ENCODE results near the gene ABCD1. TPM values are rescaled to one million over a fixed set of nuclear protein-coding genes. Genes with fewer than 3 reads are reported as not detected.
"Not testable (repeated sequence)": the region's sequence is repeated elsewhere in the genome, so short reads cannot be mapped to it uniquely, and the experiment has no call there.

ABCD1 gene
- total RNA-seq, 1 donor from 2014 or later: 15.1 TPM

- TF ChIP-seq, protein P1, sequence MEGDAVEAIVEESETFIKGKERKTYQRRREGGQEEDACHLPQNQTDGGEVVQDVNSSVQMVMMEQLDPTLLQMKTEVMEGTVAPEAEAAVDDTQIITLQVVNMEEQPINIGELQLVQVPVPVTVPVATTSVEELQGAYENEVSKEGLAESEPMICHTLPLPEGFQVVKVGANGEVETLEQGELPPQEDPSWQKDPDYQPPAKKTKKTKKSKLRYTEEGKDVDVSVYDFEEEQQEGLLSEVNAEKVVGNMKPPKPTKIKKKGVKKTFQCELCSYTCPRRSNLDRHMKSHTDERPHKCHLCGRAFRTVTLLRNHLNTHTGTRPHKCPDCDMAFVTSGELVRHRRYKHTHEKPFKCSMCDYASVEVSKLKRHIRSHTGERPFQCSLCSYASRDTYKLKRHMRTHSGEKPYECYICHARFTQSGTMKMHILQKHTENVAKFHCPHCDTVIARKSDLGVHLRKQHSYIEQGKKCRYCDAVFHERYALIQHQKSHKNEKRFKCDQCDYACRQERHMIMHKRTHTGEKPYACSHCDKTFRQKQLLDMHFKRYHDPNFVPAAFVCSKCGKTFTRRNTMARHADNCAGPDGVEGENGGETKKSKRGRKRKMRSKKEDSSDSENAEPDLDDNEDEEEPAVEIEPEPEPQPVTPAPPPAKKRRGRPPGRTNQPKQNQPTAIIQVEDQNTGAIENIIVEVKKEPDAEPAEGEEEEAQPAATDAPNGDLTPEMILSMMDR (IDR thresholded peaks at IDR 0.05): no peak
- Histone ChIP-seq H3K4me3 (no peak overlapping the region), H3K36me3 (peaks cover 20% of the 10 kb centered on the region), H3K9me3 (no peaks in the 10 kb centered on the region), H3K27me3 (no peaks in the 10 kb centered on the region), H3K27ac (no peak overlapping the region), H3K4me1 (no peaks in the 10 kb centered on the region)
- intact Hi-C loops (cut with DNase I): no loop called here
- no peak for DNase-seq
- ATAC-seq: no peak
Measured at GRCh38 chrX:153702336-153703035, 22.2 kb upstream of the ABCD1 start.

- Histone ChIP-seq H3K36me3 (peaks cover 20% of the 10 kb centered on the region), H3K27me3 (no peaks in the 10 kb centered on the region), H3K27ac (no peak overlapping the region), H3K4me3 (no peak overlapping the region), H3K4me1 (no peaks in the 10 kb centered on the region), H3K9me3 (no peaks in the 10 kb centered on the region)
- peak; percentile 41 for ATAC-seq
- intact Hi-C loops (cut with DNase I): no loop called here
- DNase-seq: no peak
- TF ChIP-seq, protein P1 (IDR thresholded peaks at IDR 0.05): no peak
Measured at GRCh38 chrX:153703036-153703370, 21.7 kb upstream of the ABCD1 start.

GRCh38 chrX:153704021-153704526 lies 20.6 kb upstream of the ABCD1 start:
- TF ChIP-seq, protein P1 (IDR thresholded peaks at IDR 0.05): no peak
- H3K9me3 ChIP-seq: no peaks in the 10 kb centered on the region
- intact Hi-C loops (cut with DNase I): no loop called here
- ATAC-seq (no peak), DNase-seq (no peak)
- no peak overlapping the region for H3K27ac ChIP-seq
- H3K4me3 ChIP-seq: no peak overlapping the region
- H3K27me3 ChIP-seq: no peaks in the 10 kb centered on the region
- no peaks in the 10 kb centered on the region for H3K4me1 ChIP-seq
- H3K36me3 ChIP-seq: peaks cover 20% of the 10 kb centered on the region

DNA sequence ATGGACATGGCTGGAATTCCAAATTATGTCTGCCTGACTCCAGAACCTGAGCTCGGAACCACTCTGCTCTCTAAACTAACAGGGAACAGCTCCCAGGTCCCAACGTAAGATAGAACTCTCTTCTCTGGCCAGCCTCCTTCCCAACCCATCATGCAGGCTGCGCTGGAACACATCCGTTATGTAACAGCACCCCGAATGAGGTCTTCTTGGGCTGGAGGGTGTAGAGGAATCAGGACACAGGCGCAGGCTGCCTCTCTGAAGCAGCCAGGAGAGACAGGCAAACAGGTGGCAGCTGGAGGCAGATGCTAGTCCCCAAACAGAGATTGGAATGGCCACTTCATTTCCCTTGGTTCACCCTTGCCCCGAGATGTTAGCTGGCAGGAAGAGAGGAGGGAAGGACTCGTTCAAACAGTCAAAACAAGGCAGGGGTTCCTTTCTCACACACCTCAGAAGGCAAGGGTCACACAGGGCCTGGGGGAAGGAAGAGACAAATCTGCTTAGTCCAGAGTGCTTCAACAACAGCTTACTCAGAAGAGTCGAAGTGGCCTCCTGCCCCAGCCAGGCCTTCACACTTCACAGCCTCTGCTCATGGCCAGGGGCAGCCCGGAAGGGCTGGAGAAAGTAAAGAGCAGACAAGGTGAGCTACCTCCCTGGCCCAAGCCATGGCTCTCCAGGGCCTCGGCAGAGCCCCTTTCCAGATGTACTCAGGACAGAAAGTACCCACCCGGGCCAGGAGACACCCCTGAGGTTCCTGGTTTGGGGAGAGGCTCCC lies 19.8 kb upstream of the ABCD1 start:
- H3K27me3 ChIP-seq; intact Hi-C loops (cut with DNase I); H3K9me3 ChIP-seq; H3K4me3 ChIP-seq; H3K4me1 ChIP-seq; ATAC-seq; H3K27ac ChIP-seq; DNase-seq: not testable (repeated sequence)
- H3K36me3 ChIP-seq: peaks cover 20% of the 10 kb centered on the region

DNA sequence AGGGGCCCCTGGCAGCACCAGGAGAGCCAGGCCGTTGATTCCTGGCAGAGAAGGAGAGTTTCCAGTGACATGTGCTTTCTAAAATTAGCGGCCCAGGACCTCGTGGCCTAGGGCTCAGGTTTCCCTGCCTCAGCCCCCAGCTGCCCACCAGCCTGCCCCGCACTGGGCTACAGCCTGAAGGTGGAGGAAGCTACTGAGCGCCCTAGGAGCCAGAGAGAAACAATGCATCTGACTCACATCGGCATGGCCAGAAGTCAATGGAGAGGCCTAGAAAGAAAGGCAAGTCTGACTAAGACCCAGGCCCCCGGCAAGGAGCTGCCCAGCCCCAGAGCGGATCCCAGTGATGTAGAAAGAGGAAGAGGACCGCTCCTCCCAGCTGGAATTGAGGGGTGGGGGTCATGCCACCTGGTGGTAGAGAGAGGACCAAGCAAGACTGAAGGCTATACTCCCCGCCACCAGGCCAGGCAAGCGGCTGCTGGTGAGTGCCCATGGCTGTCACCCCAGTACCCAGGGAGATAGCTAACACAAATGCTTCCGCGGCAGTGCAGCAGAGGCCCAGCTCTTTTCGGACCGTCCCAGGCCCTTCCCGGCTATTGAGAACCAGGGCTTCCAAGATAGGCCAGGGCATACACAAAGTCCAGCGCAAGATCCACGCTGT lies 19.1 kb upstream of the ABCD1 start:
- ATAC-seq; H3K4me3 ChIP-seq; H3K4me1 ChIP-seq; DNase-seq; intact Hi-C loops (cut with DNase I); H3K9me3 ChIP-seq; H3K27ac ChIP-seq; H3K27me3 ChIP-seq: not testable (repeated sequence)
- peaks cover 20% of the 10 kb centered on the region for H3K36me3 ChIP-seq

DNA sequence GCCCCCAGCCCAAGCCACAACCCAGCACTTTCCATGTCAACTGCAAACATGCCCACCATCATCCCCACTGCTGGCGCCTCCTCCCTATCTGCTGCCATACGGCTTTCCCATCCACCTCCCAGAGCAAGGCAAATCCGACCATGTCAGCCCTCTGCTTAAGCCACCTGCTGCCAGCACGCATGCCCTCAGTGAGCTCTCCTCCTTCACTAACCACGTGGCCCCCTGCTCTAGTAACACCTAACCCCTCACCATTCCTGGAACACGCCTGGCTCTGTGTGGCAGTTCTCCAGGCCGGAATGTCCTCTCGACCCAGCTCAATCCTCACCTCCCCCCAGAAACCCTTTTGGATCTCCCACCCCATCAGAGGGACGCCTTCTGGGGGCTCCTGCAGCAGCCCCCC lies 17.9 kb upstream of the ABCD1 start:
- Histone ChIP-seq H3K36me3 (peaks cover 8% of the 10 kb centered on the region), H3K27ac (no peak overlapping the region), H3K4me3 (no peak overlapping the region), H3K9me3 (no peaks in the 10 kb centered on the region), H3K27me3 (no peaks in the 10 kb centered on the region), H3K4me1 (no peaks in the 10 kb centered on the region)
- TF ChIP-seq, protein P1 (IDR thresholded peaks at IDR 0.05): no peak
- ATAC-seq: no peak
- intact Hi-C loops (cut with DNase I): no loop called here
- DNase-seq: no peak

Measured in upper lobe of right lung (tissue), 1 donor.